NCI-H526 (cell line): ENCODE results near the gene ATF1.

Experiments
- DNase-seq, 2 experiments: peaks; one replicate each; lab custom pipeline; 2025; lab: John Stamatoyannopoulos, UW

Gene ATF1

DNA sequence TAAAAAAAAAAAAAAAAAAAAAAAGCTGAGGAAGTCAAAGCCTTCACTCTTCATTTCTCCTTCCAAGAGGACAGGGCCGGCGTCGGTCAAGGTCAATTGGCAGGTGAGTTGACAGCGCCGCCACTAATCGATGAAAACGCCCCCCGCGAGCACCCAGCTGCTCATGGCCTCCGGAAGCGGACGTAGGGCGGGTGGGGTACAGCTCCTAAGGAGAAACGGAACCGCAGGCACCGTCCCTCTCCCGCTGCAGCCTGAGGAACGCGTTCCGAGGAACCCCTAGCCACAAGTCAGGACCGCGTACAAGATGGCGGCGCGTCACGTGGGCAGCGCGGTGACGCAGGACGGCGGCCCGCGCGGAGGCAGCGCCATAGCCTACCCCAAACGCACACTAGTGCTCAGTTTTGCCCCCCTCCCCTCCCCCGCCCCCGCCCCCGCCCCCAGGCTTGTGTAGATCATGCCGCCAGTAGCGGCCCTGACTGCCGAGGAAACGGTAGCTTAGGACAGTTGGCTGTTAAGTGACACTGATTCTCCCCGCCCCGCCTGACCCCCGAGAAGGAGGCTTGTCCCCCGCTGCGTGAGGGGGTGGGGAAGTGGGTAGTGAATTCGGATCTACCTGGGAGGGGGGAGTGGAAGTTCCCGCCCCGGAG is at the start of gene ATF1:
Gene ATF1, plus strand, starts transcription at position 463 of the 647 bp plus-strand sequence. CDS start 16,045 bp downstream, outside the sequence.
- DNase-seq: peak; percentile 86 to 96

DNA sequence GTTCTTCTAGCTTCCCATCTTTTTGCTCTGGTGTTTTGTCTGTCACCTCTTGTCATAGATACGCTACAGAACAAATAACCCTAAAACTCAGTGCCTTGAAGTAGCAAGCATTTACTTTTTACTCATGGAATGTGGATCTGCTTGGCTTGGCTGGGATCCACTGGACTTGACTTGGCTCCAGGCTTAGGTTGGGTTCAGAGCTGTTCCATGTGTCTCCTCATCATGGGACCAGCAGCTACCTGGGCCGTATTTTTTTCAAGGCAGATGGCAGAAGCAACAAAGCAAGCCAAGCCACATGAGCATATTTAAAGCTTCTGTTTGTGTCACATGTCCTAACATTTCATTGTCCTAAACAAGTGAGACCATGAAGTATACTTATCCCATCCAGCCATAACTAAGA is 48.7 kb upstream of the ATF1 start:
- DNase-seq: no peak

DNA sequence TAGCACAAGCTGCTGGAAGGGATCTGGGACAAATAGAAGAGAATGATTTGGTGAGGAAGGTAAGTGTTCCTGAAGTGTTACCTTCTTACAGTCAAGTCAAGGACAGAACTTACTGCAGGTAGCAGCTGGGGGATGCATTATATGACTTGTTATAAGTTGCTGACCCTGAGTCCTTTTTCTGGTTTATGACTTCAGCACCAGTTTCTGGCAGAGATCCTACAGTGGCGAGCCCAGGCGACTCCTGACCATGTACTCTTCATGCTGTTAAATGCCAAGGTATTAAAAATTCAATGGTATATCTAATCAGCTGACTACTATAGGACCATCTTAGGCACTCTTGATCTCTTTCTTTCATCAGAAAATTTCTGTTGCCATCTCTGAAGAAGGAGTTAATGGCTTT is 45.1 kb upstream of the ATF1 start:
- DNase-seq: no peak

DNA sequence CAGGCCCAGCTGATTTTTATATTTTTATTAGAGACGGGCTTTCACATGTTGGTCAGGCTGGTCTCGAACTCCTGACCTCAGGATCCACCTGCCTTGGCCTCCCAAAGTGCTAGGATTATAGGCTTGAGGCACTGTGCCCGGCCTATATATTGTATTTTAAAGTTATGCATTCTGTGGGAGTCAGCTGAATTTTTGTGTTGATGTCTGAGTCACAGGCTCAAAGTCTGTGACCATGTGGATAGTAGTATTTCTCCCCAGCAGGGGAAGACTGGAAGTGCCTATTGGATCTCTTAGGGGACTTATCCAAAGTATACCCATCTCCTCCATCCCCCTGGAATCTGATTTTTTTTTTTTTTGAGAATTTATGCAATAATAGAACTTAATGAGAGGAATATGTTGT is 43.8 kb upstream of the ATF1 start:
- DNase-seq: no peak

DNA sequence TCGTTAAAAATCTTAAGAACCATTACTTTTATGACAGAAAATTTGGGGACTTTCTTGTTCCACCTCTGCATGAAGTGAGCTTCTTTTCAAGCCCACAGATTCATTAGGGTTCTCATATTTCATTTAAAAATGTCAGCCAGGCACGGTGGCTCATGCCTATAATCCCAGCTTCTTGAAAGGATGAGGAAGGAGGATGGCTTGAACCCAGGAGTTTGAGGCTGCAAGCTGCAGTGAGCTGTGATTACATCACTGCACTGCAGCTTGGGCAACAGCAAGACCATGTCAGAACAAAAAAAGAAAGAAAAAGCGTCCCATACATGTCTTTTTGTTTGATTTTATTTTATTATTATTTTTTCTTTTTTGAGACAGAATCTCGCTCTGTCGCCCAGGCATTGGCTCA is 43.4 kb upstream of the ATF1 start:
- no peak for DNase-seq

DNA sequence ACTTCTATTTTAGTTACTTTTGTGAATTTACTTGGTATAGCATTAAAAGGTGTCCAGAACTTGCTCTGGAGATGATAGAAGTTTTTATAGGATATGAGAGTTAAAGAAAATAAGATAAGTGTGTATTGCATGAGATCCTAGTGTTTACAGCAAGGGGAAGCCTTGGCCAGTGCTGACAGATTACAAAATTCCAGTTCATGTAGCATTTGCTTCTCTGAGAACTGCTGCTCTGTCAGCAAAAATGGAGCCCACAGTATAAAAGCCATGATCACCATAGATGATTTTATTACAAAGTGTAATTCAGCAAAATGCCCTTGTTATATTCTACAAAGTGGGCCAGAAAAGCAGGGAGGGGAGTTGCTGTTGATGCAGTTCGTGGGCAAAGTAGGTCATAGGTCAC is 40.0 kb upstream of the ATF1 start:
- no peak for DNase-seq

DNA sequence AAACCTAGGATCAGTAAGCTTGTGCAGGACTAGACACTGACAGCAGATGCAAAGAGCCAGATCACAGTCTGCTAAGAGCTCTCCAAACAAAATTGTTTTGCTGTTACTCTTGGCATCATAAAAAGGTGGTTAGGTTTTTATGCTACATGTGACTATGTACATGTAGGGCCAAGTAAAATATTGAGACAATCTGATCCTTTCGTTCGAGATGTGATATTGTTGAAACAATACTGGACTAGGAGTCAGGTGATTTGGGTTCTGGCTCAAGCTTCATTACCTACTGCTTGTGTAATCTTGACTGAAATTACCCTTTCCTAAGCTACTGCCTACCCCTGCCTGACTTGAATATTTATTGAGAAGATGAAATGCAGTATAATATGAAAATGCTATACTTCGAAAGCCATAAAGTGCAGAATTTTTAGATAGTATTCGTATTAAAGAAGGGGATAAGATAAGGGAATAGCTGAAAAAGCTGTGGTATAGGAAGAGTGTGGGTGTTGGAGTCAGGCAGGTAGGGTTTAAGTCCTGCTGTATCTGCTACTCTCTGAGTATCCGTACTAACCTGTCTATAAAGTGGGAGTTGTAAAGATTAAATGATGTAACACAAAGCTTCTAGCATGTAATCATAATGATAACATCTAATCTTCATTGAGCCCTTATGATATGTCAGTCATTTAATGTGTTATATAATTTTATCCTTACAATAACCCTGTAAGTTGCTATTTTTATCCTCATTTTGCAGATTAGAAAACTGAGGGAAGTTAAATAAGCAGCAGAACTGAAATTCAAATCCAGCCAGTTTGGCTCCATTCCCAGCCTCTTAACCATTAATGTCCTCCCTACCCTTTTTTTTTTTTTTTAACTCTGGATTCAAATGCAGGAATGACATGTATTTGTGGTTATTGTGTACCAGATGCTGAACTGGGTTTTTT is 38.6 kb upstream of the ATF1 start:
- no peak for DNase-seq

DNA sequence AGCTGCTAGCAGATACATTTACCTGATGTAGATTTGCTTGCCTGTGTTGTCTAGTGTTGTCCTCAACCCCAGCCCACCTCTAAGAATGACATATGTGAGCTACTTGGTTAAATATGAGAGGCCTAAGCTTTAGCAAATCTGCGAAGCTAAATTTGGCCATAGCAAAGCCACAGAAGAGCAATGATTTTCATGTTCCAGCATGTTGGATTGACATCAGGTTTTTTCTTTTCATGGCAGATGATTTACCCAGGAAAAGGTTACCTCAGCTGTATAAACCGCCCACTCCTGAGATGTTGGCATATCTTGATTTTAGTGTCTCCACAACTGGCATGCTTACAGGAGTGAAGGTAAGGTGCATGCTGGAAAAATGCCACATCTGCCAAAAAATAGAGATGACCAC is 36.4 kb upstream of the ATF1 start:
- DNase-seq: no peak

DNA sequence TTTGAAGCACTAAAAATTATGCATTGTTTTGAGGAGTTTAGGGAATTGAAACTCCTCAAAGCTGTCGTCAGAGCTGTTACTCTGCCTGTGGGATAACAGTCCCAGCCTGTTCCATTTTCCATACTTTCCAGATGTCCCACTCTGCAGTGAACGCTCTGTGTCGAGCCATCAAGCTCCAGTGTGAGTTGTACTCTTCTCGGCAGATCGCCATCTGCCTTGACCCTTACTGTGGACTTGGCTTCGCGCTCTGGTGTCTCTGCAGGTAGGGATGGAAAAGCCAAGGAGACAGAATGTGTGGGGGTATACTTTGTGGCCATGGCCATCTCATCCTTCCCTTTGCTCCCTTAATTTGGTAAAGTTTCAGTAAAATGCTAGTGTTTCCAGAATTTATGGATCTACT is 35.5 kb upstream of the ATF1 start:
- DNase-seq: no peak

DNA sequence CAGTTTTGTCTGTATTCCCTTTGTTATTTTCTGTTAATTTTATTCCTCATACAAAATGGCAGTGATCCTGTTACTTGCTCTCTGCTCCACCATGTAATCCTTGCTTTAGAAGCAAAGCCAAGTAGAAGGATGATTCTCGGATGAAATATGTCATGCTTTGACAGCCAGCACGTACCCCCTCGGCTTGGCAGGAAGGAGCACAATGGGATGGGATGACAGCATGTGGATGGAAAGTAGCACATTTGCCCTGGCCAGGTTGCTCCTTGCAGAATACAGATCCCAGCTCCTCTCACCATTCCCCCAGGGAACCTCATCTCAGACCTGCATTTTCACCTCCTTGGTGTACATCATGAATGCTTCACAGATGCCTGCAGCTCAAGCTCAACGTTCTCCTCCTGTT is 35.1 kb upstream of the ATF1 start:
- DNase-seq: no peak

DNA sequence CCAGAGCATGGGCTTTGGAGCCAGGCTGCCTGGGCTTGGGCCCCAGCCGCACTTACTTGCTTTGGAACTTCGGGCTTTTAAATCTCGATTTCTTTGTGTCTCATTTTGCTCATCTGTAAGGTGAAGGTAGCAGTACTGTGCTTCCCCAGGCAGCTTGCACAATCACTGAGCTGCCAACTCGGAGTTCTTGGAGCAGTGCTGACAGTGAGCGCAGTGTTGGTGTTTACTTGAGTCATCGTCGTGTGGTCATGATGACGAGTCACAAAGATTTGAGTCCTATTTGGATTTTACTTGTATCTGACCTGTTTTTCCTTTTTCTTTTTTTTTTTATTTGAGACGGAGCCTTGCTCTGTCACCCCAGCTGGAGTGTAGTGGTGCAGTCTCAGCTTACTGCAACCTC is 31.3 kb upstream of the ATF1 start:
- no peak for DNase-seq

DNA sequence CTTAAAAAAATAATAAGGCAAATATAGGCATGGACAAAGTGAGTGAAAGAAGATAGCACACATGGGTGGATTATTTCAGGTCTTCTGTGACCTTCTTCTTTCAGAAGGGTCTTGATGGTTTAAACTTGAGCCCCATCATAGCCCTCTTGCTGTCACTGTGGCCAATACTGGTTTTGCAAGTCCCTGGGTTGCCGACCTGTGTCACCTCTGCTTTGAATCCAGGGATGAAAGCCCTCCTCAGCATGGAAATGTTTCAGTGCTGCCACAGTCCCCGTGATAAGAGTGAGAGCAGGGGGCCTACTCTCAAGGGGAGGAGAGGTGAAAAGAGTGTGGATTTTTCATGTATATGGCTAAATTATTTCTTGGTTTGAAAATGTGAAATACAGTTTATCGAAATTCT is 30.2 kb upstream of the ATF1 start:
- DNase-seq: no peak

DNA sequence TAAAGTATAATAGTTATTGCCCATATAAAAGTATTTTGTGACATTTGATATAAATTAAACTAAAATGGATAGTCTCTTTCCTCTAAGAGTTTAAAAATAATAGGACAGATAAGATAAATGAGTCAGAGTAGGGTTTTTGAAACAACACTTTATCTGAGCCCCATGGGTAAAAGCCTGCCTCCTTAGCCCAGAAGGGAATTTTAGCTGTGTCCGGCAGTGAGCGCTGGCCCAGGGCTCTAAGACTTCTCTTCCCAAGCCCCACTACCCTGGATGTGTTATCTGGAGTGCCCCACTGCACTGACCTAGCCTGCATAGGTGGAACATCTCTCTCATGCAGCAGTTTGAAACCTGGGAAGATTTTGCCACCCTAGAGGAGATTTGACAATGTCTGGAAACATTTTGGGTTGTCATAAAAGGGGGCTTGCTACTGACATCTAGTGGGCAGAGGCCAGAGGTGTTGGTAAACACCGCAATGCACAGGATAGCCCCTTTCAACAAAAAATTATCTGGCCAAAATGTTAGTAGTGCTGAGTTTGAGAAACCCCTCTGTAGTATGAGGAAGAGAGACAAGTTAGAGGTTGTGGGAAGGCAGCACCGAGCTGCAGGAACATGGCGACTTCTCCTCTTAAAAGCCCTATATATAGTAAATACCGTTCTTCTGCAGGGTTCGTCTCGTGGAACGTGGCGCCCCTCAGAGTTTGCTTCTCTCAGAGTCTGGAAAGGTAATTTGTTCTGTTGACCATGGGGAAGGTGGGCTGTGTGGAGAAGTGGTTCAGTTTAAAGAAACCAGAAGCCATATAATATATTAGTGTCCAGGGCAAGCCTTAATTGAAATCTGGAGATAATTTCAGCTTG is 29.3 kb upstream of the ATF1 start:
- peak in 1 of 2 experiments; percentile 38 for DNase-seq

DNA sequence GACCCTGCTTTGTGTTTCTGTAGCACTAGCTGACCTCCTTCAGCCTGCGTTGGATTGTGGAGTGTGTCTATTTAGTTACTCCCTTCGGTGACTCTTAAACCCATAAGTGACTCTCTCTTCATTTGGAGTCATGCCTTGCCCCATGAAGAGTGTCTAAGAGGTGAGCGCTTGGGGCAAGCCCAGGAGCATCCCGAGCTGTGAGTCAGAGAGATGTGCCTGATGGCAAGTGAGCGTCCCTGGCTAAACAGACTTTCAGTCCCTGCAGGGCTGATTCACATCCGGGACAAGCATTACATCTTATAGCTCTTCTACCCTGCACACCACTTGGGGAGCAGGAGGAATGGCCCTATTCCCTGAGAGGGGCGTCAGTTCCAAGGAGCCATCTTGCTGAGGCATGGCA is 24.3 kb upstream of the ATF1 start:
- no peak for DNase-seq

DNA sequence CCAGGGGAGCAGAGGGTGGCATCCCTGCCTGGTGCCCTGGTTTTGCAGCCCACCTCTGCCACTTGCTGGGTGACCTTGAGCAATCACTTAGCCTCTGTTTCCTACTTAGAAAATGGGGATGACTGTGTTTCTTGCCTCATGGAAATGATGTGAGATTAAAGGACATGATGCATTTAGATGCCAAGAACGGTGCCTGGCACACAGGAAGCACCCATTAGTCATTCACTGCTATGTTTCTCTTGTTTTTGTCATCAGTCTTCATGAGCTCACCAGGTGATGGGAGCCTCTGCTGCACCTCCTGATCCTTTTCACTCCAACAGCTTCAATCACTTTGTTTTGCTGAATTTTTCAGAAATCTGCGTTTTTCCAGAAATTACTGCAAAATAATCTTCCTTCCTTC is 23.6 kb upstream of the ATF1 start:
- no peak for DNase-seq

DNA sequence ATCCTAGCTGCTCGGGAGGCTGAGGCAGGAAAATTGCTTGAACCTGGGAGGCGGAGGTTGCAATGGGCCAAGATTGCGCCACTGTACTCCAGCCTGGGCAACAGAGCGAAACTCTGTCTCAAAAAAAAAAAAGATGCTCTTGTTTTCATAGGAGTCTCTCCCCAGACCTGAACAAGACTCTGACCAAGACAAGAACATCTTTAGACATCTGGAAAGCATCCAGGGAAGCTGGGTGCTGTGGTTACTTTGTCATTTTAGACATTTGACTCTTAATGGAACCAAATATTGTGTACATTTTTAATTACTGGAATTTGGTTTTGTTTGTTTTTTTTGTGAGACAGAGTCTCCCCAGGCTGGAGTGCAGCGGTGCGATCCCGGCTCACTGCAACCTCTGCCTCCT is 21.1 kb upstream of the ATF1 start:
- no peak for DNase-seq

DNA sequence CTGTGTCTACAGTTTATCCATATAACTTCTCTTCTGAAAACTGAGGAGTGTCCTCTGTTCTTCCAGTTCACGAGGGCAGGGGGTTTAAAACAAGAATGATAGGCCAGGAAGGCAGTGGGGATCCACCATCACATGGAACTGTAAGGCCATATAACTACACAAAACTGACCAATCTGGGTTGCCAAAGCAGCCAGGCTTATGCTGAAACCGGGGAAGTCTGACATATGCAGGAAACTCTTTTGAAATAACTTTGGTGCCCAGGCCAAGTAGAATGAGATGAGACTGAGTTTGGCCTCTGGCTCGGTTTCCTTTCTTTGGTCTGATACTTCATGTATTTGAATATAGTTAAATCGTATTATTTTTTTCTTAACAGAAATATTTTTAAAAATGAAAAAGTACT is 18.0 kb upstream of the ATF1 start:
- no peak for DNase-seq

DNA sequence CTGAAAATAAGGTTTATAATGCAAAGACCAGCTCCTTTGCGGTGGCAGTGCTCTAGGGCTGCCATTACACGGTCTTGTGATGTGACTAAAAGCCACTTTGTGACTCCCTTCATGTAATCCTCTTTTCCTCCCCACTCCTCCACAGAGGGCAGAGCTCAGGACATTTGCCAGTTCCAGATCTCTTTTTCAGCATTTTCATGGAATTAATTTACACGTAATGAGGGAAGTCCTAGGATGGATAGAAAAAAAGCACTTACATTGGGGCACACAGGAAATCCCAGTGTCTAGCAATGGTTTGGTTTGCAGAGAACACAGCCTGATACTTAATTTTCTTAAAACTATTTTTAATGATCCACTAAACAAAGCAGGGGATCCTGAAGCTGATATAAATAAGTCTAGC is 17.5 kb upstream of the ATF1 start:
- no peak for DNase-seq

DNA sequence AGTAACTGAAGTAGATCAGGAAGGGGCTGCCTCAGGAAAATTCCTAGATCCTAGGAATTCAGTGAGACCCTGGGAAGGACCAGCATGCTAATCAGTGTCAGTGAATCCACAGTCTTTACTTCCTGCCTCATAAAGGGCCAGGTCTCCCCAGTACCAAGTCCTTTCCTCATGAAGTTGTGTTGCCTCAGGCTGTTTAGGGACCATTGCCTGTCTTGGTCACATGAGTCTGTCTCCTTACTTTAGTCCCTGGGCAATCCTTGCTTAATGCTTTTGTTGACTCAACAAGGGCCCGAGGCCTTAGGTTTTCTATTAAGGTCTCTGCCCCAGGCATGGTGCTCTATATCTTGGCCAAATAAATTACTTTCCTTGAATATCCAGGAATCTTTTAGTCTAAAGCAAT is 16.1 kb upstream of the ATF1 start:
- no peak for DNase-seq

DNA sequence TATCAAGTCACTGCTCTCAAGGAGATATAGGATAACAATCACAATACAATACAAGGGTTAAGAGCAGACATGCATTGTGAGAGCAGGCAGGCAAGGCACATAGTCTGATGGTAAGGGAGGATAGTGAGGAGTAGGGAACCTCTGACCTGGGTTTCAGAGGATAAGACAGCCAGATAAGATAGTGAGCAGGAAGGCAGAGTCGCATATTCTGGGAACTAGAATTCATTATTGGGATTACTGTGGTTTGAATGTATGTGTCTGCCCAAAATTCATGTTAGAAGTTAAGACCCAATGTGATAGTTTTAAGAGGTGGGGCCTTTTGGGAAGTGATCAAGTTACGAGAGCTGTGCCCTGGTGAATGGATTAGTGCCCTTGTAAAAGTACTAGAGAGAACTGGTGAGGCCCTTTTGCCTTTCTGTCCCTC is 14.4 kb upstream of the ATF1 start:
- no peak for DNase-seq

DNA sequence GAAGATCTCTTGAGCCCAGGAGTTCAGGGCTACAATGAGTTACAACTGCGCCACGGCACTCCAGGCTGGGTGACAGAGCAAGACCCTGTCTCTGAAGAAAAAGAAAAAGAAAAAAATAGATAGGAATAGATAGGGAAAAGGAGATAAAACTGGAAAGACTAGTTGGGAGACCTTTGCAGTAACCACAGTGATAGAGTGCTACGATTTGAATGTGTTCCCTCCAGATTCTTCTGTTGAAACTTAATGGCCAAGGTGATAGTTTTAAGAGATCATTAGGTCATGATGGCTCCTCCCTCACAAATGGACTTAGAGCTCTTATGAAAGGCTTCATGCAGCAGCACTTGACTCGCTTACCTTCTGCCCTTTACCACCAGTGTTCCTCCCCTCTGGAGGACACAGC is 13.5 kb upstream of the ATF1 start:
- DNase-seq: no peak

DNA sequence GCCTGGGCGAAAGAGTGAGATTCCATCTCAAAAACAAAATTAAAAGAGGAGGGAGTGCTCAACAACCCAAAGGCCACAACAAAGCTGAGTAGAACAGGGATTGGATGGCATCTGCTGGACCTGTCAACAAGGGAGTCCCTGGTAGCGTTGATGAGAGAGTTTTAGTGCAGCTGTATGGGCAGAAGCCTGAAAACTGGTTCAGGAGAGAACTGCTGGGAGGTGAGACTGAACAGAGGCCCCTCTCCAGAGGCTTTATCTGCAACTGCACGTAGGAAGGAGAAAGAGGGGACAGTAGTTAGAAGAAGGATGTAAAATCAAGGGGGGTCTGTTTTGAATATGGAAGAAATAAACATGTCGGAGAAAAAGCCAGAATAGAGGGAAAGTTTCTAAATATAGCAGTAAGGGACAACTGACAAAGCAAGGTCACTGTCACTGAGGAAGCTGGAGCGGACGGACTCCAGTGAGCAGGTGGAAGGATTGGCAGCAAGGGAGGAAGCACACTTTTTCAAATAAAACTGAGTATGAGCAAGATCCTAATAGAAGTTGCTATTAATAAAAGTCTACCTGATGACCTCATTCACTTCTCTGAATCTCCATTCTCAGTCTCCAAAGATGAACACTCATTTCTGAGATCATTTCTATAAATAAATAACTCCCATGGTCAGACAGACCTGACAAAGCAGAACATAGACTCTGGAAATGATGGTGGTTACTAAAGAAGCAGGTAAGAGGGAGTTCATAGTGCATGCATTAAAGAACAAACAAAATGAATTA is 11.8 kb upstream of the ATF1 start:
- DNase-seq: no peak
